ENCODE results near the gene RBBP5. TPM values are rescaled to one million over a fixed set of nuclear protein-coding genes. Genes with fewer than 3 reads are reported as not detected.

RBBP5 gene
- total RNA-seq, 1 donor from 2014 or later = 18.7 TPM

DNA sequence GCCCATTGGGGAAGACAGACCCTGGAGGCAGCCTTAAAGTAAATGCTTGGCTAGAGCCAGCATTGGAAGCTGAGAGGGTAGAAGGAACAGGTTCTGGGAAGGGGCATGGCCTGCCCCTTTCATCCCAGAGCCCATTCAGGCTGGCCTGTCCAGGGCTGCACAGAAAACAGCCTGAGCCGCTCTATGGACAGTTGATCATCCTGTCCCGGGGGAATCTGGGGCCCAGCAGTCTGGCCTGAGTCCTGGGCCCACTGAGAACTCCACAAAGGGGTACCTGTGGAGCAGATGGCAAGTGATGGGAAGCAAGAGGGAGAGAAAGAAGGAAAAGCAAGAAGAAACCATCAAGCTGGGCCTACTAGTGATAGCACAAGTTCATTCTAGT, 50.8 kb downstream of the RBBP5 start:
- H4K20me1 ChIP-seq (ENCODE audit: insufficient read depth, low read length) = no peaks in the 10 kb centered on the region

DNA sequence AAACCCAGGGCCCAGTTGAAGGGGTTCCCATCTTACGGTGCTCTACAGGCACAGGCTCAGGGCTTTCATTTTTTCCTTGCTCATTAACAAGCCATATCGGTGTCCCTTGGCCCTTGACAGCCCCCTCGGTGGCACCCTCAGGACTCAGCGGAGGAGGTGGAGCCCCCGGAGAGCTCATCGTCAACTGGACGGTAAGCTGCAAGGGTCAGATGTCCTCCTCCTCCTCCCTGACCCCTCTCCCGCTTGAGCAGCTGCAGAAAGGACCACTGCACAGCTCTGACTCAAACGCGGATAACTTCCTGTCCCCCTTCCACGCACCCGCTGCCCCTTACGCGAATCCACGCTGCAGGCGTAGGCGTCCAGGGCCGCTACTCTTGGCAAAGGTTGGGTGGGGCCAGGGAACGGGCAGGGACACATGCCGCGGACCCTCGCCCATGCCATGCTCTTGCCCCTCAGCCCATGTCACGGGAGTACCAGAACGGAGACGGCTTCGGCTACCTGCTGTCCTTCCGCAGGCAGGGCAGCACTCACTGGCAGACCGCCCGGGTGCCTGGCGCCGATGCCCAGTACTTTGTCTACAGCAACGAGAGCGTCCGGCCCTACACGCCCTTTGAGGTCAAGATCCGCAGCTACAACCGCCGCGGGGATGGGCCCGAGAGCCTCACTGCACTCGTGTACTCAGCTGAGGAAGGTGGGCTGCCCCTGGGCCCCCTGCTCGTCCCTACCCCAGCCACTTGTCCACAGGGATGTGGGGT, 52.2 kb downstream of the RBBP5 start:
- Mint-ChIP-seq H3K9me3 (ENCODE audit: unreplicated experiment) (no peaks in the 10 kb centered on the region), H3K27me3 (ENCODE audit: low read depth, unreplicated experiment) (peaks cover 26% of the 10 kb centered on the region), H3K4me3 (ENCODE audit: unreplicated experiment) (no peak overlapping the region), H3K27ac (ENCODE audit: unreplicated experiment) (no peak overlapping the region), H3K4me1 (ENCODE audit: low read depth, unreplicated experiment) (peaks cover 1% of the 10 kb centered on the region), H3K36me3 (ENCODE audit: low read depth, unreplicated experiment) (no peaks in the 10 kb centered on the region)
- FAIRE-seq = no peak
- H3K79me2 ChIP-seq (ENCODE audit: insufficient read depth, low read length) = no peaks in the 10 kb centered on the region
- no peaks in the 10 kb centered on the region for H3K9me3 ChIP-seq (ENCODE audit: insufficient read depth, low read depth, low read length)
- no peak overlapping the region for H3K27ac ChIP-seq (ENCODE audit: low read depth, low read length)
- no peaks in the 10 kb centered on the region for H3K27me3 ChIP-seq (ENCODE audit: insufficient read depth, low read length)
- H3K9ac ChIP-seq (ENCODE audit: low read length) = no peak overlapping the region
- no peak overlapping the region for H2AFZ ChIP-seq (ENCODE audit: low read depth, low read length)
- no peaks in the 10 kb centered on the region for H4K20me1 ChIP-seq (ENCODE audit: insufficient read depth, low read length)
- no peak for TF ChIP-seq CTCF (IDR thresholded peaks at IDR 0.05; ENCODE audit: insufficient read depth, low read depth, low read length)
- no peak for TF ChIP-seq EZH2 (IDR thresholded peaks at IDR 0.05; ENCODE audit: insufficient read depth, low read length)
- no peak for DNase-seq (ENCODE audit: low read depth)
- H3K4me3 ChIP-seq (ENCODE audit: insufficient read depth, low read depth, low read length) = no peak overlapping the region
- no peaks in the 10 kb centered on the region for H3K4me1 ChIP-seq (ENCODE audit: insufficient read depth, low read length)
- H3K4me2 ChIP-seq (ENCODE audit: low read length) = no peak overlapping the region
- H3K36me3 ChIP-seq (ENCODE audit: insufficient read depth, low read length) = no peaks in the 10 kb centered on the region

More for the DNA sequence above, 50.8 kb downstream of the RBBP5 start:
- no peaks in the 10 kb centered on the region for H3K79me2 ChIP-seq (ENCODE audit: insufficient read depth, low read length)
- H3K9ac ChIP-seq (ENCODE audit: low read length) = no peak overlapping the region
- H2AFZ ChIP-seq (ENCODE audit: low read depth, low read length) = no peak overlapping the region
- FAIRE-seq (no peak), DNase-seq (ENCODE audit: low read depth) (no peak)
- H3K27me3 Mint-ChIP-seq (ENCODE audit: low read depth, unreplicated experiment) = peaks cover 17% of the 10 kb centered on the region
- no peaks in the 10 kb centered on the region for H3K36me3 ChIP-seq (ENCODE audit: insufficient read depth, low read length)
- H3K27ac Mint-ChIP-seq (ENCODE audit: unreplicated experiment) = no peak overlapping the region
- no peak for TF ChIP-seq CTCF (IDR thresholded peaks at IDR 0.05; ENCODE audit: insufficient read depth, low read depth, low read length)
- no peak for TF ChIP-seq EZH2 (IDR thresholded peaks at IDR 0.05; ENCODE audit: insufficient read depth, low read length)
- no peak overlapping the region for H3K4me2 ChIP-seq (ENCODE audit: low read length)
- H3K36me3 Mint-ChIP-seq (ENCODE audit: low read depth, unreplicated experiment) = no peaks in the 10 kb centered on the region
- H3K4me1 Mint-ChIP-seq (ENCODE audit: low read depth, unreplicated experiment) = peaks cover 7% of the 10 kb centered on the region
- H3K9me3 Mint-ChIP-seq (ENCODE audit: unreplicated experiment) = no peaks in the 10 kb centered on the region
- H3K27me3 ChIP-seq (ENCODE audit: insufficient read depth, low read length) = no peaks in the 10 kb centered on the region
- H3K27ac ChIP-seq (ENCODE audit: low read depth, low read length) = no peak overlapping the region
- no peaks in the 10 kb centered on the region for H3K4me1 ChIP-seq (ENCODE audit: insufficient read depth, low read length)
- no peak overlapping the region for H3K4me3 Mint-ChIP-seq (ENCODE audit: unreplicated experiment)
- H3K4me3 ChIP-seq (ENCODE audit: insufficient read depth, low read depth, low read length) = no peak overlapping the region
- H3K9me3 ChIP-seq (ENCODE audit: insufficient read depth, low read depth, low read length) = no peaks in the 10 kb centered on the region

- TF ChIP-seq EZH2 (IDR thresholded peaks at IDR 0.05; ENCODE audit: insufficient read depth, low read length) (no peak), CTCF (IDR thresholded peaks at IDR 0.05; ENCODE audit: insufficient read depth, low read depth, low read length) (no peak)
- Mint-ChIP-seq H3K4me3 (ENCODE audit: unreplicated experiment) (no peak overlapping the region), H3K4me1 (ENCODE audit: low read depth, unreplicated experiment) (no peaks in the 10 kb centered on the region), H3K27ac (ENCODE audit: unreplicated experiment) (no peak overlapping the region), H3K27me3 (ENCODE audit: low read depth, unreplicated experiment) (peaks cover 34% of the 10 kb centered on the region), H3K36me3 (ENCODE audit: low read depth, unreplicated experiment) (no peaks in the 10 kb centered on the region), H3K9me3 (ENCODE audit: unreplicated experiment) (no peaks in the 10 kb centered on the region)
- Histone ChIP-seq H3K9ac (ENCODE audit: low read length) (no peak overlapping the region), H3K27ac (ENCODE audit: low read depth, low read length) (no peak overlapping the region), H3K4me2 (ENCODE audit: low read length) (no peak overlapping the region), H3K9me3 (ENCODE audit: insufficient read depth, low read depth, low read length) (no peaks in the 10 kb centered on the region), H3K4me3 (ENCODE audit: insufficient read depth, low read depth, low read length) (no peak overlapping the region), H3K36me3 (ENCODE audit: insufficient read depth, low read length) (no peaks in the 10 kb centered on the region), H2AFZ (ENCODE audit: low read depth, low read length) (no peak overlapping the region), H4K20me1 (ENCODE audit: insufficient read depth, low read length) (no peaks in the 10 kb centered on the region), H3K4me1 (ENCODE audit: insufficient read depth, low read length) (no peaks in the 10 kb centered on the region), H3K27me3 (ENCODE audit: insufficient read depth, low read length) (no peaks in the 10 kb centered on the region), H3K79me2 (ENCODE audit: insufficient read depth, low read length) (no peaks in the 10 kb centered on the region)
- DNase-seq (ENCODE audit: low read depth) (peak; percentile 12), FAIRE-seq (no peak)
Observed at GRCh38 chr1:205068457-205069040, 53.2 kb downstream of the RBBP5 start.

Measured in astrocyte (in vitro differentiated cells and primary cell).